ENCODE data around the gene SLC35D3. TPM values are rescaled to one million over a fixed set of nuclear protein-coding genes. Genes with fewer than 3 reads are reported as not detected.

SLC35D3 gene, protein sequence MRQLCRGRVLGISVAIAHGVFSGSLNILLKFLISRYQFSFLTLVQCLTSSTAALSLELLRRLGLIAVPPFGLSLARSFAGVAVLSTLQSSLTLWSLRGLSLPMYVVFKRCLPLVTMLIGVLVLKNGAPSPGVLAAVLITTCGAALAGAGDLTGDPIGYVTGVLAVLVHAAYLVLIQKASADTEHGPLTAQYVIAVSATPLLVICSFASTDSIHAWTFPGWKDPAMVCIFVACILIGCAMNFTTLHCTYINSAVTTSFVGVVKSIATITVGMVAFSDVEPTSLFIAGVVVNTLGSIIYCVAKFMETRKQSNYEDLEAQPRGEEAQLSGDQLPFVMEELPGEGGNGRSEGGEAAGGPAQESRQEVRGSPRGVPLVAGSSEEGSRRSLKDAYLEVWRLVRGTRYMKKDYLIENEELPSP
- not detected in 2 replicates for total RNA-seq

GRCh38 chr6:136921936-136922684 lies at the start of gene SLC35D3:
Gene SLC35D3 (plus strand): TSS chr6:136922301. CDS start chr6:136922429, 128 bp downstream.

Other genes starting within 250 kb of the SLC35D3 start
- 5.3 and 7.1 TPM in 2 replicates for gene MAP3K5, start 129.8 kb upstream of the SLC35D3 start, total RNA-seq
- 10.1 and 16.5 TPM in 2 replicates for gene PEX7, start 99.7 kb upstream of the SLC35D3 start, total RNA-seq
- gene IL20RA, start 122.7 kb downstream of the SLC35D3 start, total RNA-seq, result 1.0 and 2.0 TPM in 2 replicates

Measured in hair follicular keratinocyte (primary cell).